Vagina (tissue), 2 donors: ENCODE results near the gene BICD2.

Experiments used
- POLR2A ChIP-seq, 2 donors: fragments of 450-650 bp; IDR thresholded peaks; one replicate each; pipeline ENCODE4 v1.6.1; 2017; ENCODE audit warnings: antibody characterized with exemption in 2 of 2, mild to moderate bottlenecking in 2 of 2, moderate library complexity in 2 of 2
- POLR2AphosphoS5 ChIP-seq, 2 donors: sonication (generic); formaldehyde crosslinking; IDR thresholded peaks; one replicate each; pipeline ENCODE4 v1.9.0; 2017; ENCODE audit warnings: antibody characterized with exemption in 2 of 2, mild to moderate bottlenecking in 2 of 2, low read depth in 1 of 2; ENCODE audit not compliant: insufficient read depth in 1 of 2
- TF ChIP-seq, protein P1 (sequence below), 3 experiments: fragments of 450-650 bp in 2 of 3; fragments of 200-600 bp in 1 of 3; sonication (generic) in 1 of 3; IDR thresholded peaks; one replicate each; pipeline ENCODE4 v1.5.1; 2017 to 2019; ENCODE audit warnings: antibody characterized with exemption in 3 of 3, mild to moderate bottlenecking in 2 of 3, moderate library complexity in 2 of 3

DNA sequence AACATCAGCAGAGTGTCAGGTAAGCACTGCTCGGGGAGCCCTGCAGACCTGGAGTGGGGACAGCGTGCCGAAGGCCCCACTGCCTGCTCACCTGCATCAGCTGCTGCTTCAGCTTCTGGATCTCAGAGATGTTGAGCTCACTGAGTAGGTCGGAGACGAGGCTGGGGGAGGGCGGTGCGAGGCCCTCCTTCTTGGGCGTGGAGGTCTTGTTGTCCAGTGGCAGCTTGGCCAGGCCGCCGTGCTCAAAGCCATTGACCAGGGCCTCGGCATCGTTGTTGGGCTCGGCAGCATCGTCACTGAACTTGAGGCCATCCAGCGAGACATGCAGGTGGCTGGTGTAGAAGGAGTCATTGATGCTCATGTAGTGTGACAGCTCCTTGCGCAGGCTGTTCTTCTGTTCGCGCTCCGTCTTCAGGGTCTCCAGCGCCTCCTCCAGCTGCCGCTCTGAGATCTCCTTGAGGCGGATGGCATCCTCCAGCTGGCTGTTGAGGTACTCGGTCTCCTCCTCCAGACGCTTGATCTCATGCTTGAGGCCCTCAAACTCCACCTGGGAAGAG is 44.3 kb downstream of the BICD2 start:
- TF ChIP-seq POLR2AphosphoS5 (IDR thresholded peaks at IDR 0.05; ENCODE audit: insufficient read depth in 1 of 2, low read depth in 1 of 2) = no peak
- no peak for TF ChIP-seq POLR2A (IDR thresholded peaks at IDR 0.05)
- TF ChIP-seq, protein P1, sequence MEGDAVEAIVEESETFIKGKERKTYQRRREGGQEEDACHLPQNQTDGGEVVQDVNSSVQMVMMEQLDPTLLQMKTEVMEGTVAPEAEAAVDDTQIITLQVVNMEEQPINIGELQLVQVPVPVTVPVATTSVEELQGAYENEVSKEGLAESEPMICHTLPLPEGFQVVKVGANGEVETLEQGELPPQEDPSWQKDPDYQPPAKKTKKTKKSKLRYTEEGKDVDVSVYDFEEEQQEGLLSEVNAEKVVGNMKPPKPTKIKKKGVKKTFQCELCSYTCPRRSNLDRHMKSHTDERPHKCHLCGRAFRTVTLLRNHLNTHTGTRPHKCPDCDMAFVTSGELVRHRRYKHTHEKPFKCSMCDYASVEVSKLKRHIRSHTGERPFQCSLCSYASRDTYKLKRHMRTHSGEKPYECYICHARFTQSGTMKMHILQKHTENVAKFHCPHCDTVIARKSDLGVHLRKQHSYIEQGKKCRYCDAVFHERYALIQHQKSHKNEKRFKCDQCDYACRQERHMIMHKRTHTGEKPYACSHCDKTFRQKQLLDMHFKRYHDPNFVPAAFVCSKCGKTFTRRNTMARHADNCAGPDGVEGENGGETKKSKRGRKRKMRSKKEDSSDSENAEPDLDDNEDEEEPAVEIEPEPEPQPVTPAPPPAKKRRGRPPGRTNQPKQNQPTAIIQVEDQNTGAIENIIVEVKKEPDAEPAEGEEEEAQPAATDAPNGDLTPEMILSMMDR (IDR thresholded peaks at IDR 0.05) = no peak
